Naive thymus-derived CD8-positive, alpha-beta T cell (primary cell): ENCODE data around the gene IL6. TPM values are rescaled to one million over a fixed set of nuclear protein-coding genes. Genes with fewer than 3 reads are reported as not detected.
A peak's percentile ranks its signal among the peaks of the same experiment; 100 is the strongest.

Experiments used
- ATAC-seq, 2 donors: fragments of 150-1000 bp; cut with Tn5 transposase in 1 of 2; sonication (Bioruptor Pico), chemical (Tn5 transposase) in 1 of 2; 1 replicate in 1 of 2; 2 replicates in 1 of 2; pipeline ENCODE4 v1.10.0; 2021; ENCODE audit warnings: mild to moderate bottlenecking in 2 of 2, moderate library complexity in 2 of 2
- POLR2A ChIA-PET: fragments of 350-600 bp; sonication (Branson Sonifier 250); formaldehyde crosslinking; loops from one replicate; lab custom pipeline; 2021; ENCODE audit warnings: antibody characterized with exemption; lab: Charles Lee
- DNase-seq, 10 donors: peaks; one replicate each; pipeline versions ENCODE4 v3.0.0 to v3.0.0-alpha.2; 2020 to 2022
- H3K27ac Mint-ChIP-seq, 10 donors: one replicate each; pipeline ENCODE4 v1.8.0; 2020 to 2022; ENCODE audit warnings: mild to moderate bottlenecking in 10 of 10, mixed read lengths in 10 of 10, moderate library complexity in 4 of 10, inconsistent platforms in 1 of 10
- H3K27me3 Mint-ChIP-seq, 5 donors: one replicate each; pipeline ENCODE4 v1.8.0; 2021 to 2022; ENCODE audit warnings: mixed read lengths in 5 of 5
- H3K36me3 Mint-ChIP-seq, 3 donors: one replicate each; pipeline ENCODE4 v1.8.0; 2020 to 2022; ENCODE audit warnings: mixed read lengths in 3 of 3, mild to moderate bottlenecking in 2 of 3, inconsistent platforms in 1 of 3
- H3K4me1 Mint-ChIP-seq, 4 donors: one replicate each; pipeline ENCODE4 v1.8.0; 2021 to 2022; ENCODE audit warnings: mixed read lengths in 4 of 4
- H3K4me3 Mint-ChIP-seq, 10 donors: one replicate each; pipeline ENCODE4 v1.8.0; 2020 to 2022; ENCODE audit warnings: mild to moderate bottlenecking in 10 of 10, mixed read lengths in 10 of 10, moderate library complexity in 6 of 10, inconsistent platforms in 1 of 10
- H3K9me3 Mint-ChIP-seq, 9 donors: one replicate each; pipeline ENCODE4 v1.8.0; 2020 to 2022; ENCODE audit warnings: mixed read lengths in 9 of 9, mild to moderate bottlenecking in 3 of 9, inconsistent platforms in 1 of 9, moderate library complexity in 1 of 9
- polyA plus RNA-seq, 3 donors: library from polyadenylated mRNA; unstranded; fragments of 300-500 nt; fragmentation: Illumina TruSeq; gene quantifications; one replicate each; pipeline ENCODE4 v1.2.3, GENCODE V29; 2021
- total RNA-seq, 8 experiments: library from RNA in 2 of 8; stranded (reverse) in 2 of 8; gene quantifications; one replicate each; pipeline ENCODE4 v1.2.3 and lab custom pipeline; 2021 to 2026

Gene IL6
- total and polyA plus RNA-seq, 5 experiments from 2014 or later, result not detected

DNA sequence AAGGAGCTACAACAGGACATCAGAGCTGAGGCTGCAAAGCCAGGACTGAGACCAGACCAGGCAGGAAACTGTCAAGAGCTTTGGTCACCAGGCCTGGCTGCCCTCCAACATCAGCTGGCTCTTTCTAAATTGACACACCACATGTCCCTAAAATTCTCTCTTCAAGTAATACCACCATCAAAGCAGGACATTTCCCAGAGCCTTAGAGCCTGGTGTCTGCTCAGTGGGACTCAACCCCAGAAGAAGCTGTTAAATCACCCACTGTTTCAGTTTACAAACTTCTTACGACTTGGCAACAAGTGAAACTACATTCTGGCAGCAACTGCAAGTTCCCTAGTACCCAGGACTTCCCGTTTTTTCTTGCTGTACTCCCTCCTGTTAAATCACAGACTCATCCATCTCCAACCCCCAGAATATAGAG, 3.8 kb upstream of the IL6 start:
- no peaks in the 10 kb centered on the region for H3K36me3 Mint-ChIP-seq
- no peak for ATAC-seq
- peaks cover 4 to 47% (median 21%) of the 10 kb centered on the region in 4 donors for H3K4me1 Mint-ChIP-seq
- H3K9me3 Mint-ChIP-seq, result no peaks in the 10 kb centered on the region
- peak overlapping the region in 1 of 10 donors; percentile 1 for H3K4me3 Mint-ChIP-seq
- DNase-seq, result no peak
- POLR2A ChIA-PET, result interaction anchor here (1.0 kb wide), 1 partner anchor 61 kb away, joined by 3 read pairs; no protein-coding TSS in a partner anchor
- H3K27ac Mint-ChIP-seq, result peak overlapping the region in 3 of 10 donors; percentile 0 to 68 (median 7)
- H3K27me3 Mint-ChIP-seq, result peaks cover 0 to 12% (median 2%) of the 10 kb centered on the region in 5 donors

DNA sequence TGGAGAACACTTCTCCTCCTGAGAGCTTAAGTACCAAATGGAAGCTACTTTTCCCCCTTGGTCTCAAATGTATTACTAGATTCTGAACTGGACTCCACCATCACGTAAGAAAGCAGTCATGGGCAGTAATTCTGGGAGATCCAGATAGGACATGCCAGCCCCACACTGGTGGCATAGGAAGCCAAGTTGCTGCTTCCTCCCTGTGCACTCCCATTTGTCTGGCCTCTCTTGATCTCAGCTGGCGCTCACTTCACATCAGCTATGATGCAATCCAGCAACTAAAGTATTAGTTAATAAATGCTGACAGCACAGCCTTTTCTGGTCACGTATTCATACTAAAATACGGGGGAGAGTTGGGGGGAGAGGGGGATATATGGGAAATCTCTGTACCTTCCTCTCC, 3.4 kb upstream of the IL6 start:
- no peak for DNase-seq
- Mint-ChIP-seq H3K36me3 (no peaks in the 10 kb centered on the region), H3K9me3 (no peaks in the 10 kb centered on the region), H3K4me1 (peaks cover 4 to 52% (median 22%) of the 10 kb centered on the region in 4 donors), H3K4me3 (peak overlapping the region in 1 of 10 donors; percentile 1), H3K27ac (peak overlapping the region in 1 of 10 donors; percentile 0), H3K27me3 (peaks cover 0 to 14% (median 4%) of the 10 kb centered on the region in 5 donors)
- POLR2A ChIA-PET, result interaction anchor here (1.0 kb wide), 1 partner anchor 61 kb away, joined by 3 read pairs; no protein-coding TSS in a partner anchor
- ATAC-seq, result no peak

DNA sequence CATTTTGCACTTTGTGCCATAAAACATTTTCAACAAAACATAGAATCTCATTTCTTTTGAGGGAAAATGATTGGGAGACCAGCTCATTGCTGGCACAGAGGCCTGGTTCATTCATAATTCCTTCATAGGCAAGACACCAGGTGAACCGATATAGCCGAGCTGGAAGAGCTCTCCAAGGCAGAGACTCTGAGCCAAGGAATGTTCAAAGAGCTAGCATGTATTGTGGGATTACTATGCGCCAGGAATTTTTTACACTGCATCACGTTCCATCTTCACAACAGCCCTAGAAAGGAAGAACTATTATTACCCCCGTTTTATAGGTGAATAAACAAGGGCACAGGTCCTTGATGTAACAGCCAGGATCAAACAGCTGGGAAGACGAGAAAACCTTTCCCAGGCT, 2.1 kb upstream of the IL6 start:
- Mint-ChIP-seq H3K36me3 (no peaks in the 10 kb centered on the region), H3K4me1 (peaks cover 4 to 53% (median 22%) of the 10 kb centered on the region in 4 donors), H3K4me3 (no peak overlapping the region), H3K27ac (no peak overlapping the region), H3K9me3 (no peaks in the 10 kb centered on the region), H3K27me3 (peaks cover 0 to 24% (median 6%) of the 10 kb centered on the region in 5 donors)
- DNase-seq, result no peak
- ATAC-seq, result no peak
- POLR2A ChIA-PET, result interaction anchor here (1.2 kb wide), 1 partner anchor 24 kb away, joined by 3 read pairs; no protein-coding TSS in a partner anchor

DNA sequence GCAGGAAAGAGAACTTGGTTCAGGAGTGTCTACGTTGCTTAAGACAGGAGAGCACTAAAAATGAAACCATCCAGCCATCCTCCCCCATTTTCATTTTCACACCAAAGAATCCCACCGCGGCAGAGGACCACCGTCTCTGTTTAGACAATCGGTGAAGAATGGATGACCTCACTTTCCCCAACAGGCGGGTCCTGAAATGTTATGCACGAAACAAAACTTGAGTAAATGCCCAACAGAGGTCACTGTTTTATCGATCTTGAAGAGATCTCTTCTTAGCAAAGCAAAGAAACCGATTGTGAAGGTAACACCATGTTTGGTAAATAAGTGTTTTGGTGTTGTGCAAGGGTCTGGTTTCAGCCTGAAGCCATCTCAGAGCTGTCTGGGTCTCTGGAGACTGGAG, 1.4 kb upstream of the IL6 start:
- ATAC-seq, result no peak
- H3K27me3 Mint-ChIP-seq, result peaks cover 0 to 25% (median 10%) of the 10 kb centered on the region in 5 donors
- POLR2A ChIA-PET, result interaction anchor here (1.2 kb wide), 1 partner anchor 25 kb away, joined by 3 read pairs; no protein-coding TSS in a partner anchor

DNA sequence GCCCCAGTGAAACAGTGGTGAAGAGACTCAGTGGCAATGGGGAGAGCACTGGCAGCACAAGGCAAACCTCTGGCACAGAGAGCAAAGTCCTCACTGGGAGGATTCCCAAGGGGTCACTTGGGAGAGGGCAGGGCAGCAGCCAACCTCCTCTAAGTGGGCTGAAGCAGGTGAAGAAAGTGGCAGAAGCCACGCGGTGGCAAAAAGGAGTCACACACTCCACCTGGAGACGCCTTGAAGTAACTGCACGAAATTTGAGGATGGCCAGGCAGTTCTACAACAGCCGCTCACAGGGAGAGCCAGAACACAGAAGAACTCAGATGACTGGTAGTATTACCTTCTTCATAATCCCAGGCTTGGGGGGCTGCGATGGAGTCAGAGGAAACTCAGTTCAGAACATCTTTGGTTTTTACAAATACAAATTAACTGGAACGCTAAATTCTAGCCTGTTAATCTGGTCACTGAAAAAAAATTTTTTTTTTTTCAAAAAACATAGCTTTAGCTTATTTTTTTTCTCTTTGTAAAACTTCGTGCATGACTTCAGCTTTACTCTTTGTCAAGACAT, 574 bp upstream of the IL6 start:
- H3K36me3 Mint-ChIP-seq, result no peaks in the 10 kb centered on the region
- peak overlapping the region; percentile 67 to 83 (median 75) for H3K4me3 Mint-ChIP-seq
- no peaks in the 10 kb centered on the region for H3K9me3 Mint-ChIP-seq
- DNase-seq (peak in 9 of 10 donors; percentile 7 to 59 (median 36)), ATAC-seq (peak; percentile 82 to 86)
- POLR2A ChIA-PET, result no interaction called here
- peaks cover 3 to 27% (median 10%) of the 10 kb centered on the region in 5 donors for H3K27me3 Mint-ChIP-seq
- H3K4me1 Mint-ChIP-seq, result peaks cover 7 to 62% (median 26%) of the 10 kb centered on the region in 4 donors
- peak overlapping the region in 1 of 10 donors; percentile 78 for H3K27ac Mint-ChIP-seq

More for the DNA sequence above, 1.4 kb upstream of the IL6 start:
- Mint-ChIP-seq H3K36me3 (no peaks in the 10 kb centered on the region), H3K27ac (no peak overlapping the region), H3K9me3 (no peaks in the 10 kb centered on the region), H3K4me1 (peaks cover 4 to 53% (median 22%) of the 10 kb centered on the region in 4 donors), H3K4me3 (peak overlapping the region in 2 of 10 donors; percentile 16 to 67)
- DNase-seq, result no peak

DNA sequence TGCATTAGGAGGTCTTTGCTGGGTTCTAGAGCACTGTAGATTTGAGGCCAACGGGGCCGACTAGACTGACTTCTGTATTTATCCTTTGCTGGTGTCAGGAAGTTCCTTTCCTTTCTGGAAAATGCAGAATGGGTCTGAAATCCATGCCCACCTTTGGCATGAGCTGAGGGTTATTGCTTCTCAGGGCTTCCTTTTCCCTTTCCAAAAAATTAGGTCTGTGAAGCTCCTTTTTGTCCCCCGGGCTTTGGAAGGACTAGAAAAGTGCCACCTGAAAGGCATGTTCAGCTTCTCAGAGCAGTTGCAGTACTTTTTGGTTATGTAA, 675 bp downstream of the IL6 start:
- Mint-ChIP-seq H3K4me1 (peaks cover 7 to 60% (median 27%) of the 10 kb centered on the region in 4 donors), H3K27me3 (peaks cover 3 to 29% (median 10%) of the 10 kb centered on the region in 5 donors), H3K27ac (peak overlapping the region in 1 of 10 donors; percentile 55)

DNA sequence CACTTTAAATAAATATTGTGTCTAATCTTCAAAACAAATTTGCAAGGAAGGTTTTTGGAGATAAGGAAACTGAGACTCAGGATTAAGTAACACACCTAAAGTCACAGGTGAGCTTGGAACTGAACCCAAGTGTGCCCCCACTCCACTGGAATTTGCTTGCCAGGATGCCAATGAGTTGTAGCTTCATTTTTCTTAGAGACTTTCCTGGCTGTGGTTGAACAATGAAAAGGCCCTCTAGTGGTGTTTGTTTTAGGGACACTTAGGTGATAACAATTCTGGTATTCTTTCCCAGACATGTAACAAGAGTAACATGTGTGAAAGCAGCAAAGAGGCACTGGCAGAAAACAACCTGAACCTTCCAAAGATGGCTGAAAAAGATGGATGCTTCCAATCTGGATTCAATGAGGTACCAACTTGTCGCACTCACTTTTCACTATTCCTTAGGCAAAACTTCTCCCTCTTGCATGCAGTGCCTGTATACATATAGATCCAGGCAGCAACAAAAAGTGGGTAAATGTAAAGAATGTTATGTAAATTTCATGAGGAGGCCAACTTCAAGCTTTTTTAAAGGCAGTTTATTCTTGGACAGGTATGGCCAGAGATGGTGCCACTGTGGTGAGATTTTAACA, 1.5 kb downstream of the IL6 start:
- DNase-seq (peak in 3 of 10 donors; percentile 7 to 33 (median 27)), ATAC-seq (peak in 1 of 2 donors; percentile 36)
- Mint-ChIP-seq H3K4me3 (peak overlapping the region in 1 of 10 donors; percentile 19), H3K27ac (peak overlapping the region in 1 of 10 donors; percentile 49), H3K27me3 (peaks cover 4 to 31% (median 13%) of the 10 kb centered on the region in 5 donors), H3K36me3 (no peaks in the 10 kb centered on the region), H3K9me3 (no peaks in the 10 kb centered on the region), H3K4me1 (peaks cover 5 to 51% (median 24%) of the 10 kb centered on the region in 4 donors)
- POLR2A ChIA-PET, result no interaction called here

More for the DNA sequence above, 675 bp downstream of the IL6 start:
- H3K9me3 Mint-ChIP-seq, result no peaks in the 10 kb centered on the region
- no peaks in the 10 kb centered on the region for H3K36me3 Mint-ChIP-seq
- POLR2A ChIA-PET, result no interaction called here
- no peak for DNase-seq
- no peak for ATAC-seq
- H3K4me3 Mint-ChIP-seq, result peak overlapping the region in 8 of 10 donors; percentile 25 to 82 (median 66)

DNA sequence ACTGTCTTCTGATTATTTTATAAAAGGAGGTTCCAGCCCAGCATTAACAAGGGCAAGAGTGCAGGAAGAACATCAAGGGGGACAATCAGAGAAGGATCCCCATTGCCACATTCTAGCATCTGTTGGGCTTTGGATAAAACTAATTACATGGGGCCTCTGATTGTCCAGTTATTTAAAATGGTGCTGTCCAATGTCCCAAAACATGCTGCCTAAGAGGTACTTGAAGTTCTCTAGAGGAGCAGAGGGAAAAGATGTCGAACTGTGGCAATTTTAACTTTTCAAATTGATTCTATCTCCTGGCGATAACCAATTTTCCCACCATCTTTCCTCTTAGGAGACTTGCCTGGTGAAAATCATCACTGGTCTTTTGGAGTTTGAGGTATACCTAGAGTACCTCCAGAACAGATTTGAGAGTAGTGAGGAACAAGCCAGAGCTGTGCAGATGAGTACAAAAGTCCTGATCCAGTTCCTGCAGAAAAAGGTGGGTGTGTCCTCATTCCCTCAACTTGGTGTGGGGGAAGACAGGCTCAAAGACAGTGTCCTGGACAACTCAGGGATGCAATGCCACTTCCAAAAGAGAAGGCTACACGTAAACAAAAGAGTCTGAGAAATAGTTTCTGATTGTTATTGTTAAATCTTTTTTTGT, 2.3 kb downstream of the IL6 start:
- Mint-ChIP-seq H3K27me3 (peaks cover 12 to 39% (median 20%) of the 10 kb centered on the region in 5 donors), H3K4me1 (peaks cover 4 to 47% (median 23%) of the 10 kb centered on the region in 4 donors)
- POLR2A ChIA-PET, result no interaction called here

DNA sequence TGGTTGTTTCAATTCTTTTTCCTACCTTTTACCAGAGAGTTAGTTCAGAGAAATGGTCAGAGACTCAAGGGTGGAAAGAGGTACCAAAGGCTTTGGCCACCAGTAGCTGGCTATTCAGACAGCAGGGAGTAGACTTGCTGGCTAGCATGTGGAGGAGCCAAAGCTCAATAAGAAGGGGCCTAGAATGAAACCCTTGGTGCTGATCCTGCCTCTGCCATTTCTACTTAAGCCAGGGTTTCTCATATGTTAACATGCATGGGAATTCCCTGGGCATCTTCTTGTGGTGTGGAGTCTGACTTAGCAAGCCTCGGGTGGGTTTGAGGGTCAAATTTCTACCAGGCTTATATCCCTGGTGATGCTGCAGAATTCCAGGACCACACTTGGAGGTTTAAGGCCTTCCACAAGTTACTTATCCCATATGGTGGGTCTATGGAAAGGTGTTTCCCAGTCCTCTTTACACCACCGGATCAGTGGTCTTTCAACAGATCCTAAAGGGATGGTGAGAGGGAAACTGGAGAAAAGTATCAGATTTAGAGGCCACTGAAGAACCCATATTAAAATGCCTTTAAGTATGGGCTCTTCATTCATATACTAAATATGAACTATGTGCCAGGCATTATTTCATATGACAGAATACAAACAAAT, 3.2 kb downstream of the IL6 start:
- Mint-ChIP-seq H3K27ac (no peak overlapping the region), H3K27me3 (peaks cover 14 to 42% (median 27%) of the 10 kb centered on the region in 5 donors), H3K4me1 (peaks cover 4 to 40% (median 23%) of the 10 kb centered on the region in 4 donors), H3K36me3 (no peaks in the 10 kb centered on the region), H3K4me3 (no peak overlapping the region), H3K9me3 (no peaks in the 10 kb centered on the region)
- DNase-seq, result no peak
- POLR2A ChIA-PET, result no interaction called here
- ATAC-seq, result no peak

More for the DNA sequence above, 2.3 kb downstream of the IL6 start:
- H3K27ac Mint-ChIP-seq, result no peak overlapping the region
- DNase-seq (no peak), ATAC-seq (no peak)
- H3K36me3 Mint-ChIP-seq, result no peaks in the 10 kb centered on the region
- no peaks in the 10 kb centered on the region for H3K9me3 Mint-ChIP-seq
- no peak overlapping the region for H3K4me3 Mint-ChIP-seq

DNA sequence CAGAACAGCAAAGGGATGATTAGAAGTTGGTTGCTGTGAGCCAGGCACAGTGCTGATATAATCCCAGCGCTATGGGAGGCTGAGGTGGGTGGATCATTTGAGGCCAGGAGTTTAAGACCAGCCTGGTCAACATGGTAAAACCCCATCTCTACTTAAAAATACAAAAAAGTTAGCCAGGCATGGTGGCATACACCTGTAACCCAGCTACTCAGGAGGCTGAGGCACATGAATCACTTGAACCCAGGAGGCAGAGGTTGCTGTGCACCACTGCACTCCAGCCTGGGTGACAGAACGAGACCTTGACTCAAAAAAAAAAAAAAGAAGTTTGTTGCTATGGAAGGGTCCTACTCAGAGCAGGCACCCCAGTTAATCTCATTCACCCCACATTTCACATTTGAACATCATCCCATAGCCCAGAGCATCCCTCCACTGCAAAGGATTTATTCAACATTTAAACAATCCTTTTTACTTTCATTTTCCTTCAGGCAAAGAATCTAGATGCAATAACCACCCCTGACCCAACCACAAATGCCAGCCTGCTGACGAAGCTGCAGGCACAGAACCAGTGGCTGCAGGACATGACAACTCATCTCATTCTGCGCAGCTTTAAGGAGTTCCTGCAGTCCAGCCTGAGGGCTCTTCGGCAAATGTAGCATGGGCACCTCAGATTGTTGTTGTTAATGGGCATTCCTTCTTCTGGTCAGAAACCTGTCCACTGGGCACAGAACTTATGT, 4.1 kb downstream of the IL6 start:
- H3K27me3 Mint-ChIP-seq, result peaks cover 14 to 42% (median 28%) of the 10 kb centered on the region in 5 donors
- no peaks in the 10 kb centered on the region for H3K36me3 Mint-ChIP-seq
- H3K9me3 Mint-ChIP-seq, result peaks cover 0 to 2% (median 0%) of the 10 kb centered on the region in 9 donors
- peaks cover 4 to 31% (median 22%) of the 10 kb centered on the region in 4 donors for H3K4me1 Mint-ChIP-seq
- ATAC-seq (no peak), DNase-seq (no peak)
- no peak overlapping the region for H3K4me3 Mint-ChIP-seq
- POLR2A ChIA-PET, result interaction anchor here (0.6 kb wide), 1 partner anchor 25 kb away, joined by 3 read pairs; no protein-coding TSS in a partner anchor
- H3K27ac Mint-ChIP-seq, result peak overlapping the region in 1 of 10 donors; percentile 4

DNA sequence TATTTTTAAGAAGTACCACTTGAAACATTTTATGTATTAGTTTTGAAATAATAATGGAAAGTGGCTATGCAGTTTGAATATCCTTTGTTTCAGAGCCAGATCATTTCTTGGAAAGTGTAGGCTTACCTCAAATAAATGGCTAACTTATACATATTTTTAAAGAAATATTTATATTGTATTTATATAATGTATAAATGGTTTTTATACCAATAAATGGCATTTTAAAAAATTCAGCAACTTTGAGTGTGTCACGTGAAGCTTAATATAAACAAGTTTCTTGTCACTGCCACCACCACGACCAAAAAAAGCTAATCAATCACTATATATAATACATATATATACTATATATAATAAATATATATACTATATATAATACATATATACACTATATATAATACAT, 4.8 kb downstream of the IL6 start:
- H3K9me3 Mint-ChIP-seq, result peaks cover 0 to 7% (median 3%) of the 10 kb centered on the region in 9 donors
- ATAC-seq (no peak), DNase-seq (no peak)
- H3K27me3 Mint-ChIP-seq, result peaks cover 17 to 42% (median 28%) of the 10 kb centered on the region in 5 donors
- POLR2A ChIA-PET, result no interaction called here
- peaks cover 4 to 24% (median 15%) of the 10 kb centered on the region in 4 donors for H3K4me1 Mint-ChIP-seq
- no peak overlapping the region for H3K4me3 Mint-ChIP-seq
- H3K27ac Mint-ChIP-seq, result no peak overlapping the region
- H3K36me3 Mint-ChIP-seq, result peaks cover 0 to 3% (median 0%) of the 10 kb centered on the region in 3 donors
